C4-2B (cell line): Measurements from ENCODE around the gene LRRK2.

Experiments used
- CTCF ChIP-seq: fragments of 450-650 bp; conservative IDR thresholded peaks from 2 replicates; pipeline ENCODE4 v1.5.1; 2017; ENCODE audit warnings: mild to moderate bottlenecking
- ZFX ChIP-seq: fragments of 450-650 bp; IDR thresholded peaks from 2 replicates; pipeline ENCODE4 v1.6.1; 2017

DNA sequence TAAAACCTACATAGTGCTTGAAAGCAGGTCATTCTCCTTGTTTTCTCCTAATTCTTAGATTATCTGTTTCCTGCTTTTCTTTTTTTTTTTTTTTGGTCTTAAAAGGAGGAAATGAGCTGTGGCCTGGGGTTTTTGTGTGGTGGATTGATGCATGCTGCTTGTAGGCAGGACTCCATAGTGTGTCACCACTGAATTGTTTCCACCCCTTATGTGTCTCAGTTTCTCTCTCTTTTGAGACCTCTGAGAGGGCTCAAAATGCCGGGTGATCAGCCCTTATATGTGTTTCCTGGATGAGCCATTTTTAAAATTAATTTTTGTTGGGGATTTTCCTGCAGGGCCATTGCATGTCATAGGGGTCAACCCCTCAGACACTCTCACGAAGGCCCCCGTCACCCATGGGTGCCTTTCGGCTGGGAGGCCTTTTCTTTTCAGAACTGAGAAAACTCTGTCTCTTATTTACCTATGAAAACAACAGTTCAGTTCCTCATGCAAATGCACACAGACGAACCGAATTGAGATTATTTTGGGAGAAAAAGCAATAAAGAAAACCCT, 32.0 kb upstream of the LRRK2 start:
- TF ChIP-seq CTCF (no peak), ZFX (no peak)
